Activated B cell treated with CpG ODN at 0.5 μM for 24 hours (primary cell): ENCODE results near the gene SLC10A2. TPM values are rescaled to one million over a fixed set of nuclear protein-coding genes. Genes with fewer than 3 reads are reported as not detected.
"Not testable (repeated sequence)": the region's sequence is repeated elsewhere in the genome, so short reads cannot be mapped to it uniquely, and the experiment has no call there.

Source experiments
- ATAC-seq: fragments of 200-7000 bp; cut with Tn5 transposase; one replicate; pipeline ENCODE4 v1.10.0; 2021; ENCODE audit warnings: low read depth, mild to moderate bottlenecking, moderate library complexity
- CTCF ChIA-PET: fragments of 350-600 bp; sonication (Branson Sonifier 250); formaldehyde crosslinking; loops from one replicate; lab custom pipeline; 2021; ENCODE audit warnings: antibody characterized with exemption; lab: Charles Lee
- POLR2A ChIA-PET: fragments of 350-600 bp; sonication (Branson Sonifier 250); formaldehyde crosslinking; loops from one replicate; lab custom pipeline; 2021; ENCODE audit warnings: antibody characterized with exemption; lab: Charles Lee
- DNase-seq: peaks from one replicate; pipeline ENCODE4 v3.0.0; 2022
- H3K27ac Mint-ChIP-seq: one replicate; pipeline ENCODE4 v1.8.0; 2020; ENCODE audit warnings: mixed read lengths
- H3K27me3 Mint-ChIP-seq: one replicate; pipeline ENCODE4 v1.8.0; 2021; ENCODE audit warnings: mixed read lengths
- H3K36me3 Mint-ChIP-seq: one replicate; pipeline ENCODE4 v1.8.0; 2021; ENCODE audit warnings: low read depth, mixed read lengths
- H3K4me1 Mint-ChIP-seq: one replicate; pipeline ENCODE4 v1.8.0; 2021; ENCODE audit warnings: mixed read lengths
- H3K4me3 Mint-ChIP-seq: one replicate; pipeline ENCODE4 v1.8.0; 2020; ENCODE audit warnings: mild to moderate bottlenecking, mixed read lengths
- H3K9me3 Mint-ChIP-seq: one replicate; pipeline ENCODE4 v1.8.0; 2020; ENCODE audit warnings: mixed read lengths
- intact Hi-C: fragments of 100-400 bp; cut with micrococcal nuclease; formaldehyde crosslinking; loops from one replicate; pipeline ENCODE4 v1.15.1; 2024
- total RNA-seq: library from RNA; stranded (reverse); gene quantifications from 2 replicates; pipeline ENCODE4 v1.2.3, GENCODE V29; 2022
- TF ChIP-seq, protein P1 (sequence below): fragments of 200-600 bp; IDR thresholded peaks from one replicate; pipeline ENCODE4 v1.8.0; 2022; ENCODE audit warnings: antibody characterized with exemption, mild to moderate bottlenecking

The SLC10A2 gene
- not detected in 2 replicates for total RNA-seq

- no peak for DNase-seq
- intact Hi-C loops = no loop called here
- Mint-ChIP-seq H3K4me1 (peaks cover 12% of the 10 kb centered on the region), H3K27ac (no peak within 1 kb of the TSS), H3K36me3 (no peaks in the 10 kb centered on the region), H3K4me3 (no peak within 1 kb of the TSS), H3K9me3 (no peaks in the 10 kb centered on the region), H3K27me3 (no peaks in the 10 kb centered on the region)
- TF ChIP-seq, protein P1, sequence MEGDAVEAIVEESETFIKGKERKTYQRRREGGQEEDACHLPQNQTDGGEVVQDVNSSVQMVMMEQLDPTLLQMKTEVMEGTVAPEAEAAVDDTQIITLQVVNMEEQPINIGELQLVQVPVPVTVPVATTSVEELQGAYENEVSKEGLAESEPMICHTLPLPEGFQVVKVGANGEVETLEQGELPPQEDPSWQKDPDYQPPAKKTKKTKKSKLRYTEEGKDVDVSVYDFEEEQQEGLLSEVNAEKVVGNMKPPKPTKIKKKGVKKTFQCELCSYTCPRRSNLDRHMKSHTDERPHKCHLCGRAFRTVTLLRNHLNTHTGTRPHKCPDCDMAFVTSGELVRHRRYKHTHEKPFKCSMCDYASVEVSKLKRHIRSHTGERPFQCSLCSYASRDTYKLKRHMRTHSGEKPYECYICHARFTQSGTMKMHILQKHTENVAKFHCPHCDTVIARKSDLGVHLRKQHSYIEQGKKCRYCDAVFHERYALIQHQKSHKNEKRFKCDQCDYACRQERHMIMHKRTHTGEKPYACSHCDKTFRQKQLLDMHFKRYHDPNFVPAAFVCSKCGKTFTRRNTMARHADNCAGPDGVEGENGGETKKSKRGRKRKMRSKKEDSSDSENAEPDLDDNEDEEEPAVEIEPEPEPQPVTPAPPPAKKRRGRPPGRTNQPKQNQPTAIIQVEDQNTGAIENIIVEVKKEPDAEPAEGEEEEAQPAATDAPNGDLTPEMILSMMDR = no peak
- ChIA-PET CTCF (no interaction called here), POLR2A (no interaction called here)
- ATAC-seq = no peak
Observed at GRCh38 chr13:103066079-103066780, at the start of gene SLC10A2. TSS of gene SLC10A2 (minus strand) at chr13:103066417. CDS start at chr13:103066249, 168 bp downstream.

- no peak overlapping the region for H3K27ac Mint-ChIP-seq
- ATAC-seq (no peak), DNase-seq (no peak)
- TF ChIP-seq, protein P1 = no peak
- POLR2A ChIA-PET = no interaction called here
- intact Hi-C loops = no loop called here
- H3K36me3 Mint-ChIP-seq = no peaks in the 10 kb centered on the region
- CTCF ChIA-PET = no interaction called here
- no peaks in the 10 kb centered on the region for H3K9me3 Mint-ChIP-seq
- H3K27me3 Mint-ChIP-seq = no peaks in the 10 kb centered on the region
- no peak overlapping the region for H3K4me3 Mint-ChIP-seq
- no peaks in the 10 kb centered on the region for H3K4me1 Mint-ChIP-seq
Observed at GRCh38 chr13:103107580-103107979, 41.4 kb upstream of the SLC10A2 start.

- TF ChIP-seq, protein P1 = no peak
- no peaks in the 10 kb centered on the region for H3K36me3 Mint-ChIP-seq
- intact Hi-C loops = no loop called here
- no peak overlapping the region for H3K4me3 Mint-ChIP-seq
- H3K27me3 Mint-ChIP-seq = no peaks in the 10 kb centered on the region
- no peak overlapping the region for H3K27ac Mint-ChIP-seq
- no peak for ATAC-seq
- POLR2A ChIA-PET = no interaction called here
- H3K9me3 Mint-ChIP-seq = no peaks in the 10 kb centered on the region
- CTCF ChIA-PET = no interaction called here
- no peaks in the 10 kb centered on the region for H3K4me1 Mint-ChIP-seq
- DNase-seq = no peak
Observed at GRCh38 chr13:103104340-103104739, 38.1 kb upstream of the SLC10A2 start.

DNA sequence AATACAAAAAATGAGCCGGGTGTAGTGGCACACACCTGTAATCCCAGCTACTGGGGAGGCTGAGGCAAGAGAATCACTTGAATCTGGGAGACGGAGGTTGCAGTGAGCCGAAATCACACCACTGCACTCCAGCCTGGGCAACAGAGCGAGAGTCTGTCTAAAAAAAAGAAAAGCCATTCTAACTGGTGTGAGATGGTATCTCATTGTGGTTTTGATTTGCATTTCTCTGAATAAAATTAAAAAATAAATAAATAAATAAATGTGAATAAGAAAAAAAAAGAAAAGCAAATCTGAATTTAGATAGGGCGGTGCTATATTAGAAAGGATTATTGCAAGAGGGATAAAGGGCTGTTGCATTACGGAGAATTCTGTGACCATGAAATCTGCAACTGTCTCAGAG is 37.2 kb upstream of the SLC10A2 start:
- intact Hi-C loops, H3K4me1 Mint-ChIP-seq, H3K36me3 Mint-ChIP-seq, H3K27me3 Mint-ChIP-seq, H3K4me3 Mint-ChIP-seq, ATAC-seq, DNase-seq, CTCF ChIA-PET, H3K9me3 Mint-ChIP-seq, H3K27ac Mint-ChIP-seq, POLR2A ChIA-PET: not testable (repeated sequence)

DNA sequence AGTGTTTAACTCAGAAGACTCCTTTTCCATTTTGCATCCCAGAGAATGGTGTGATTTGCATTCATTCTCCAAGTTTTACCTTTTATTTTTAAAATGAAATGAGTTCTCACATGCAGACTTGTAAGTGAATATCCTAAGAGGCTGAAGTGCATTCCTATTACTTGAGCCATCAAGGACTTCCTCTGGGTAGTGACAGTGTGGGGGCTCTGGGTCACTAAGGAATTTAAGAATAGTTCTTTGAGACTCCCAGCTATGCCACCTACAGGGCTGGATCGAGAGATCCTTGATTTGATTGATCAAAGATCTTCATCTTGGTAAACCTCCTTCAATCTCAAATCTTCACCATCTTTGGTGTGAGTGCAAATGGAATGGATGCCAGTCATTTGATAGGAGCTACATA is 36.3 kb upstream of the SLC10A2 start:
- H3K4me1 Mint-ChIP-seq = no peaks in the 10 kb centered on the region
- no peak overlapping the region for H3K4me3 Mint-ChIP-seq
- no peak overlapping the region for H3K27ac Mint-ChIP-seq
- no peaks in the 10 kb centered on the region for H3K9me3 Mint-ChIP-seq
- ChIA-PET POLR2A (no interaction called here), CTCF (no interaction called here)
- DNase-seq (no peak), ATAC-seq (no peak)
- intact Hi-C loops = no loop called here
- no peaks in the 10 kb centered on the region for H3K27me3 Mint-ChIP-seq
- TF ChIP-seq, protein P1 = no peak
- H3K36me3 Mint-ChIP-seq = no peaks in the 10 kb centered on the region

DNA sequence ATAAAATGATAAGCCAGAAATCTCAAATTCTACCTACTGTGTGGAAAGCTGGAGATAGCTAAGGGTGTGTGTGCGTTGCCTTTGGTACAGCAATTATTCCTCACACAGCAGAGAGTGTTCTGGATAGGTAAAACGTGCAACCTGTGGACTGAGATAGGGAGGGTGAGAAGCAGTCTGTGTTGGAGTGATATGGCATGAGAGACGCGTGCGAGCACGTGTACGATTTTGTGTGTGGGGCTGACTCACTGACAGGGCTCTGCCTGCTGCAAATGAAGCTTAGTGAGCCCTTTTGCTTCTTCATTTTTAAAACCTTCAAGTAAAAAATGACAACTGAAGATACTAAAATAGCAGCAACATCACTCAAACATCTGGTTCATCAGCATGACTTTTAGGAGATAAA is 35.7 kb upstream of the SLC10A2 start:
- no peaks in the 10 kb centered on the region for H3K4me1 Mint-ChIP-seq
- H3K9me3 Mint-ChIP-seq = no peaks in the 10 kb centered on the region
- no peaks in the 10 kb centered on the region for H3K36me3 Mint-ChIP-seq
- no peak overlapping the region for H3K27ac Mint-ChIP-seq
- CTCF ChIA-PET = no interaction called here
- intact Hi-C loops = no loop called here
- H3K27me3 Mint-ChIP-seq = no peaks in the 10 kb centered on the region
- POLR2A ChIA-PET = no interaction called here
- ATAC-seq = no peak
- TF ChIP-seq, protein P1 = no peak
- H3K4me3 Mint-ChIP-seq = no peak overlapping the region
- DNase-seq = no peak
